Globus pallidus (tissue), 1 donor: ENCODE results near the gene CCDC170.

ENCODE experiments used
- DNase-seq: peaks from one replicate; pipeline ENCODE4 v3.0.0-alpha.2; 2015; ENCODE audit warnings: low spot score

The CCDC170 gene

GRCh38 chr6:151546941-151547659 is 53.3 kb downstream of the CCDC170 start:
- no peak for DNase-seq

DNA sequence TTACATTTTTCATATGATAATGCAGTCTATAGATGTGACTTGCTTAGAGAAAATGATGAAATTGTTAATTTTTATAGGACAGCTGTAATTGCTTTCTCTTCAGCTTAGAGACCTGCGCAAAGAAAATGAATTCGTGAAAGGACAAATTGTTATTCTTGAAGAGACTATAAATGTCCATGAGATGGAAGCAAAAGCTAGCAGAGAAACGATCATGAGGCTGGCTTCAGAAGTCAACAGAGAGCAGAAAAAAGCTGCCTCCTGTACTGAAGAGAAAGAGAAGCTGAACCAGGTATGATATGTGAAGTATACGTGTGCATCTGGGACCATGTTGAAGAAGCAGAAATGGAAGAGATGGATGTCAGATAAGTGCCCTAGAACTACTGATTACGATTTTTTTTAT is 54.4 kb downstream of the CCDC170 start:
- DNase-seq: no peak

DNA sequence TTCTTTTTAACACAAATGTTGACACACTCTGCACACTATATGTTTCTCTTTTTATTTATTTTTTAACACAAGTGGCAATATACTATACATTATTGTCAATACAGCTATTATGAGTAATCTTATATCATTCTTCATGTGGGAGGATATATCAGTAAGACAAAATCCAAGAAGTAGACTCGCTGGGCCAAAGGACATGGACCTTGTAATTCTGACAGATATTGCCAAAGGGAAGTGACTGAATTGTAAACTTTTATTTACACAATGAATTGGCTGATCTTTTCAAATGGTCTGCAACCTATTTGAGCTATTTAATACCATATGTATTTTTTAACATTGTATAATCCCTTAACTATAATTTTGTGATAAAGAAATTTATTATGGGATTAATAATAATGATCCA is 56.0 kb downstream of the CCDC170 start:
- DNase-seq: no peak

- no peak for DNase-seq
These were observed 56.8 kb downstream of the CCDC170 start for GRCh38 chr6:151550618-151551017.

DNA sequence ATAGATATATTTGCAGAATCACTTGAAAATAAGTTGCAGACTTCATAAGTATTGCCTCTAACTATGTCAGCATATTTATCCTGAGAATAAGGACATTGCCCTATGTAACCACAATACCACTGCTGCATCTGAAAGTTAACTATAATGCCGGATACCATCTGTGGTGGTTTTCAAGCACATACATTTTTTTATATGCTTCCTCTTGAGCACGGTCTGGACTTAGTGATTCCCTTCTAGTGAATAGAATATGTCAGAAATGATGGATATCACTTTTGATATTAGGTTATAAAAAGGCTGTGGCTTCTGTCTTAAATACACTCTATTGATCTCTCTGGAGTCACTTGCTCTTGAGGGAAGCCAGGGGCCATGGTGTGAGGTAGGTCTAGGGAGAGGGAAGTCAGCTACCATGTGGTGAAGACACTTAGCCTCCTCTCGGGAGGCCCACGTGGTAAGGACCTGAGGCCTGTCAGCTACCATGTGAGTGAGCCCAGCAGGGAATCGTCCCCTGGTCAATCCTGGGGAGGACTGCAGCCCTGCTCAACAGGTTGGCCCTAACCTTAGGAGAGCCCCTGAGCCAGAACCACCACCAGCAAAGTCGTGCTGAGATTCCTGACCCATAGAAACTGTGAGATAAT is 57.5 kb downstream of the CCDC170 start:
- DNase-seq: no peak

GRCh38 chr6:151553416-151554165 is 59.8 kb downstream of the CCDC170 start:
- no peak for DNase-seq

GRCh38 chr6:151561238-151561637 is 67.4 kb downstream of the CCDC170 start:
- no peak for DNase-seq

GRCh38 chr6:151564654-151565053 is 70.8 kb downstream of the CCDC170 start:
- DNase-seq: no peak

DNA sequence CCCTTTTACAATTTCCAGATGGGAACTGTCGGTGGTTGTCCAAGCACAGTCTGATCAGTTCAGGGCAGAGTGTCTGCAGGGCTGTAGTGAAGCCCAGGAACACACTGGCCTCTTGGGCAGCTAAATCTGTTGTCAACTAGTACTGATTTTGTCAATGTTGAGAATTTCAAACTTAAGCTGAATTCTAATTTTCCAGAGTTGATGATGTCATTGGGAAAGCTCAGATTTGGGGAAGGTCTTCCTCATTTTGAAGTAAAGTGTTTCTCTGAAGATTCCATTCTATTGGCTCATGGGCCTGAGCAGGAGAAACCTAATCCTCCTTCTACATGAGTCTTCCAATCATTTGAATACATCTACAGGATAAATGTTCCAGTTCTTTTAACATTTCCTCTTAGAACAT is 72.1 kb downstream of the CCDC170 start:
- no peak for DNase-seq

GRCh38 chr6:151566557-151566956 is 72.7 kb downstream of the CCDC170 start:
- no peak for DNase-seq

DNA sequence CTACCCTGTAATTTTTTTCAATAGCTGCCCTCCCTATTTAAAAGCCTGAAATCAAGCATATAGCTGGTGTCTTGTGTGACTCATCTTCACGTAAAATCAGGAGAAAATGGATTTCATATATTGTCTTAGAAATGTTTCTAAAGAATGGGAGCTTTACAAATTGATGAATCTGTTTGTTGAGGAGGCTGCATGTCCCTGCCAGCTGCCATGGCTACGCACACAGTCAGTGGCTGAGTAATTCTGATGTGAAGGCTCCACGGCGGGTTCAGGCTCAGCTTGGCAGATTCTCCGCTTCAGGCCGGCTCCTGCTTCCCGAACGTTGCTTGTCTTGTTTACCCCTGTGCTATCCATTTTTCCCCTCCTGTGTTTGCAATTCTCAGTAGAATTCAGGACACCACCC is 82.8 kb downstream of the CCDC170 start:
- no peak for DNase-seq

DNA sequence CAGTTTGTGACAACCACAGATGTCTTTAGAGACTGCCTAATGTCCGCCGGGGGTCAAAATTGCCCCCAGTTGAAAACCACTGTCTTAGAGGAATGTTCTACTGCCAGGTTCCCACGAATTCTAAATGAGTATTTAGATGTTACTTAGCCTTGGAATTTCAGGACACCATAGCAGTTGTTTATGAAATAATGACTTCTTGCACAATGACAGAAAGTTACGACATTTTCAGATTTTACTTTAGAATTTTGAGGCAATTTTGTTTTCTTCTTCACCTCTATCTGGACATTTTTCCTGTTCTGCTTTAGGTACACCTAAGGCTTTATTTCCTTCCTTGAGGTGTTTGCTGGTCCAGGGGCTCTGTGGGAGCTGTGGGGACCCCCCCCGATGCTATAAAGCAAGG is 83.4 kb downstream of the CCDC170 start:
- DNase-seq: no peak

DNA sequence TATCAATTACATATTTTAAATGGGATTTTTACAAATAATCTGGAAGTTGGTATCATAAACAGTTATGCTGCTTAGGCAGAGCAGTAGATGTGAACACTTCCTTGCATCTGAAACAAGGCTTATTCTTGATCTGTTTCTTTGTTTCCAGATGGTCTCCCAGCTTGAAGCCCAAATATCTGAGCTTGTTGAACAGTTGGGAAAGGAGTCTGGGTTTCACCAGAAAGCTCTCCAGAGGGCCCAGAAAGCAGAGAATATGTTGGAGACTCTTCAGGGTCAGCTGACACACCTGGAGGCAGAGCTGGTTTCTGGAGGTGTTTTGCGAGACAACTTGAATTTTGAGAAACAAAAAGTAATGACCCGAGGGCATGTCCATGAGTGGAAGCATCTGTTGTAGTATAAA is 91.9 kb downstream of the CCDC170 start:
- DNase-seq: no peak

- DNase-seq: no peak
These were observed 95.8 kb downstream of the CCDC170 start for GRCh38 chr6:151589667-151590066.

- DNase-seq: no peak
These were observed 96.9 kb downstream of the CCDC170 start for GRCh38 chr6:151590742-151591141.

DNA sequence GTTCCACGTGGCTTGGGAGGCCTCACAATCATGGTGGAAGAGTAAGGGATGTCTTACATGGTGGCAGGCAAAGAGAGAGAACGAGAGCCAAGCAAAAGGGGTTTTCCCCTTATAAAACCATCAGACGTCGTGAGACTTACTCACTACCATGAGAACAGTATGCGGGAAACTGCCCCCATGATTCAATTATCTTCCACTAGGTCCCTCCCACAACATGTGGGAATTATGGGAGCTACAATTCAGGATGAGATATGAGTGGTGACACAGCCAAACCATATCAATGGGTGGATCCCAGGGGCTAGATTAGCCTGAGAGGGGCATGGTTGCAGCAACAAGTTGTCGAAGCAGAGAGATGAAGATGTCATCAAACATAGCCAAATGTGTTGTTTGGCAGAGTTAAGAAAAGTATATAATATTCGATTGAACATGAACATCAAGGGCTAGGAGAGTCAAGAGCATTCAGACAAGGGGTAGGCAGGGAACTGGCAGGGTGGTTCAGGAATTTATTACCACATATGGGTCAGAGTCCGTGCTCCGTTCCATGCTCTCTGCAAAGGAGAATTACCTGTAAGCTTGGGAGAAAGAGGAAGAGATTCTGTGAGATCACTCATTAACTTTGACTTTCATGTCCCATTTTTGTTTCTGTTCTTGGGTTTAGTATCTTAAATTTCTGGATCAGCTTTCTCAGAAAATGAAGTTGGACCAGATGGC is 98.8 kb downstream of the CCDC170 start:
- no peak for DNase-seq

DNA sequence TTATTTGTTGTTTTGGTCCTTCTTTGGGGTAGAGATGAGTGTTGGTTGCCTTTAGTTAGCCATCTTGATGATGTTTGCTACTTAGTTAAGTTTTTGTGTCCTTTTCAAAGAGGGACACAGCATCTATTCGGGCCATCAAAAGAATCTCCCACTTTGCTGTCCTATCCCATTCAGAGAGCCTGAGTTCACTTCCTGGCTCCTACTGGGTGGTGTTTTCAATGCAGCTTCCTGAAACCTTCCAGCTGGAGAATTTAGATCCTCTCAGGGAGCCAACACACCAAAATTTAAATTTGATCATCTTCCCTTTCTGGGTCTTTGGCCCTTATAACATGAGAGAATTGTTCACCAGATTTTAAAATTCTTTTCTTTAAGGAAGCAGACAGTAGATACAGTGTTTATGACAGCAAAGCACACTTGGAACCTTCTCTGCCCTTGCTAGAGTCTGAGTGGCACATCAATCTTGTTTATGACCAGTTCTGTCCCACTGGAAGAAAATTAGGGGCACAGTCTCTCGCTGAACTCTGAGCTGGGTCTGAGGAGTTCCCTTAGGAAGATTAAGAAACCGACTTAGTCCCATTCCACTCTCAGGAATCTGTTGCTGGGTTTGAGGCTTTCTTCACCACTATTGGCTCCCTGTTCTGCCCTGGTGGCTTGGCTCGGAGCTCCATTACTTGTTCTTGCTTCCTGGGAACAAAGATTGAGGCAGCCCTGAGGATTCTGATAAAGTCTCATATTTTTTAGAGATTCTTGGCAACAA is 115.5 kb downstream of the CCDC170 start:
- no peak for DNase-seq

- no peak for DNase-seq
These were observed 116.5 kb downstream of the CCDC170 start for GRCh38 chr6:151610326-151610725.

DNA sequence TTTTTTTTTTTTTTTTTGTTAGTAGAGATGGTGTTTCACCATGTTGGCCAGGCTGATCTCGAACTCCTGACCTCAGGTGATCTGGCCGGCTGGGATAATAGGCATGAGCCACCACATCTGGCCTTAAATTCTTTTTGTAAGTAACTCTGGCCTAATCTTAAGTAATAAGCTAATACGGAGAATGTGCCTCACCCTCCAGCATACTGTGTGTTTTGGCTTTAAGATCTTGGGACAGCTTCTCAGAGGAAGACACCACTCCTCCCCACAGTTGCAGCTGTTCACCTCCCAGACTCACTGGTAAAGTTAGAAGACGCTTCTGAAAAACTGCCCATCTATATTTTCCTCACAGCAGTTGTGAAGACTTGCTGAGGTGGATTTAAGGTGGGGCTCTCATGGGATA is 120.8 kb downstream of the CCDC170 start:
- DNase-seq: no peak

GRCh38 chr6:151616091-151616513 is 122.3 kb downstream of the CCDC170 start:
- no peak for DNase-seq

DNA sequence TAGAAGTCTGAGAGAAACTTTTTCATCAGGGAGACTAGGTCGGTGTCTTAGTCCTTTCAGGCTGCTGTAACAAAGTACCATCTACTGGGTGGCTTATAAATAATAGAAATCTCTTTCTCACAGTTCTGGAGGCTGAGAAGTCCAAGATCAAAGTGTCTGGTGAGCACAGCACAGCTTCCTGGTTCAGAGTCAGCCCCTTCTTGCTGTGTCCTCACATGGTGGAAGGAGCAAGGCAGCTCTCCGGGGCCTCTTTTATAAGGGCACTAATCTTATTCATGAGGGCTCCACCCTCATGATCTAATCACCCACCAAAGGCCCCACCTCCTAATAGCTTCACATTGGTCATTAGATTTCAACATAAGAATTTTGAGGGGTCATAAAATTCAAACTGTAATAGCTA is 122.8 kb downstream of the CCDC170 start:
- DNase-seq: no peak

DNA sequence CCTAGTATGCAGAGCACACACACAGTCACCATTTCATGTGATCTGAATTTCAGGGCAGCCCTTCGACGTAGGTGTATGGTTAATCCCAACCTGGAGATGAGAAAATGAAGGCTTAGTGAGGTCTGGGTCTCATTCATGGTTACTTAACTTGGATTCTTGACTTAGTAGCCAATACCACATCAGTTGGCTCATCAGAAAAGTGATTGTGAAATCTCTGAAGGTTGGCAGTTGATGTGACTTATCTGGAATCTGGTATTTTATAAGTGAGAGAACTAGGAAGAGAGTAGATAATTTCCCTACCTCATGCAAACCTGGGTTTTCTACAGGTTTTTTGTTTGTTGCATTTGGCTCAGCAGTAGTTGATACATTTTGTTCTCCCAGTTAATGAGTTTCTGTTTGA is 123.7 kb downstream of the CCDC170 start:
- DNase-seq: no peak
